Vagina (tissue), 2 donors: ENCODE data around the gene TVP23C. TPM values are rescaled to one million over a fixed set of nuclear protein-coding genes. Genes with fewer than 3 reads are reported as not detected.
"Not testable (repeated sequence)": the region's sequence is repeated elsewhere in the genome, so short reads cannot be mapped to it uniquely, and the experiment has no call there.

Experiments used
- DNase-seq, 2 donors: peaks; one replicate each; pipeline ENCODE4 v3.0.0-alpha.2; 2017; ENCODE audit errors: extremely low spot score in 2 of 2
- H3K27ac ChIP-seq: fragments of 200-600 bp; sonication (generic); one replicate; pipeline ENCODE4 v1.5.1; 2019
- H3K27me3 ChIP-seq: fragments of 200-600 bp; sonication (generic); one replicate; pipeline ENCODE4 v1.5.1; 2019
- H3K36me3 ChIP-seq, 2 donors: fragments of 200-600 bp; sonication (generic); one replicate each; pipeline ENCODE4 v1.5.1; 2017 to 2019
- H3K4me1 ChIP-seq: fragments of 200-600 bp; sonication (generic); one replicate; pipeline ENCODE4 v1.5.1; 2019
- H3K4me3 ChIP-seq, 2 donors: fragments of 200-600 bp; sonication (generic); 1 replicate in 1 of 2; 2 replicates in 1 of 2; pipeline ENCODE4 v1.5.1; 2016 to 2019
- H3K9me3 ChIP-seq: fragments of 200-600 bp; sonication (generic); one replicate; pipeline ENCODE4 v1.5.1; 2019
- CTCF ChIP-seq, 3 experiments: fragments of 450-650 bp in 2 of 3; fragments of 200-600 bp in 1 of 3; sonication (generic) in 1 of 3; IDR thresholded peaks; one replicate each; pipeline ENCODE4 v1.5.1; 2017 to 2019; ENCODE audit warnings: antibody characterized with exemption in 3 of 3, mild to moderate bottlenecking in 2 of 3, moderate library complexity in 2 of 3
- intact Hi-C: fragments of 100-400 bp; cut with DNase I; formaldehyde crosslinking; loops from one replicate; pipeline ENCODE4 v1.15.1; 2023
- total RNA-seq: library from RNA; depleted of rRNA; stranded (reverse); fragments of >200 nt; gene quantifications from one replicate; pipeline ENCODE4 v1.2.3, GENCODE V29; 2016

Gene TVP23C
- total RNA-seq, 1 donor from 2014 or later = 30.2 TPM

- H3K36me3 ChIP-seq, H3K4me3 ChIP-seq, H3K9me3 ChIP-seq, intact Hi-C loops, H3K4me1 ChIP-seq, H3K27ac ChIP-seq, DNase-seq, H3K27me3 ChIP-seq: not testable (repeated sequence)
Measured at GRCh38 chr17:15558403-15559105, 4.7 kb downstream of the TVP23C start.

GRCh38 chr17:15557334-15557832 lies 5.9 kb downstream of the TVP23C start:
- H3K36me3 ChIP-seq, H3K4me3 ChIP-seq, H3K27me3 ChIP-seq, intact Hi-C loops, H3K9me3 ChIP-seq, DNase-seq, H3K27ac ChIP-seq, H3K4me1 ChIP-seq: not testable (repeated sequence)

- H3K4me1 ChIP-seq, intact Hi-C loops, H3K4me3 ChIP-seq: not testable (repeated sequence)
Measured at GRCh38 chr17:15552932-15553331, 10.4 kb downstream of the TVP23C start.

GRCh38 chr17:15549552-15549951 lies 13.7 kb downstream of the TVP23C start:
- H3K27ac ChIP-seq, H3K36me3 ChIP-seq, DNase-seq, H3K27me3 ChIP-seq, intact Hi-C loops, H3K9me3 ChIP-seq, H3K4me3 ChIP-seq, H3K4me1 ChIP-seq: not testable (repeated sequence)

More at GRCh38 chr17:15552932-15553331, 10.4 kb downstream of the TVP23C start:
- not testable (repeated sequence) for H3K36me3 ChIP-seq, H3K27ac ChIP-seq, H3K27me3 ChIP-seq, H3K9me3 ChIP-seq, DNase-seq

GRCh38 chr17:15546604-15547003 lies 16.7 kb downstream of the TVP23C start:
- H3K4me1 ChIP-seq, intact Hi-C loops, H3K27me3 ChIP-seq, H3K4me3 ChIP-seq, H3K27ac ChIP-seq, H3K9me3 ChIP-seq, DNase-seq, H3K36me3 ChIP-seq: not testable (repeated sequence)

GRCh38 chr17:15540371-15541219 lies 22.7 kb downstream of the TVP23C start:
- H3K4me3 ChIP-seq, H3K4me1 ChIP-seq, H3K9me3 ChIP-seq, intact Hi-C loops, DNase-seq, H3K27ac ChIP-seq, H3K27me3 ChIP-seq: not testable (repeated sequence)
- H3K36me3 ChIP-seq = peaks cover 0 to 17% of the 10 kb centered on the region in 2 donors

- DNase-seq, H3K27me3 ChIP-seq, intact Hi-C loops, H3K4me3 ChIP-seq, H3K9me3 ChIP-seq, H3K36me3 ChIP-seq, H3K27ac ChIP-seq, H3K4me1 ChIP-seq: not testable (repeated sequence)
Measured at GRCh38 chr17:15533122-15533521, 30.2 kb downstream of the TVP23C start.

GRCh38 chr17:15526292-15527218 lies 36.7 kb downstream of the TVP23C start:
- H3K9me3 ChIP-seq, intact Hi-C loops, H3K27ac ChIP-seq, H3K36me3 ChIP-seq, DNase-seq, H3K4me3 ChIP-seq, H3K4me1 ChIP-seq, H3K27me3 ChIP-seq: not testable (repeated sequence)
- peak in 2 of 3 experiments; percentile 19 to 51 for TF ChIP-seq CTCF (IDR thresholded peaks at IDR 0.05)

- H3K36me3 ChIP-seq, H3K4me1 ChIP-seq, intact Hi-C loops, H3K27me3 ChIP-seq, H3K27ac ChIP-seq, H3K4me3 ChIP-seq, DNase-seq, H3K9me3 ChIP-seq: not testable (repeated sequence)
Measured at GRCh38 chr17:15524990-15525985, 38.0 kb downstream of the TVP23C start.
